B cell (primary cell): Measurements from ENCODE around the gene HES4. TPM values are rescaled to one million over a fixed set of nuclear protein-coding genes. Genes with fewer than 3 reads are reported as not detected.

Source experiments
- ATAC-seq: fragments of 200-7000 bp; cut with Tn5 transposase; one replicate; pipeline ENCODE4 v1.10.0; 2021; ENCODE audit warnings: low read depth, mild to moderate bottlenecking, moderate number of reproducible peaks, moderate library complexity
- CTCF ChIA-PET: fragments of 350-600 bp; sonication (Branson Sonifier 250); formaldehyde crosslinking; loops from one replicate; lab custom pipeline; 2021; ENCODE audit warnings: antibody characterized with exemption, inconsistent platforms; lab: Charles Lee
- POLR2A ChIA-PET: fragments of 350-600 bp; sonication (Branson Sonifier 250); formaldehyde crosslinking; loops from one replicate; lab custom pipeline; 2021; ENCODE audit warnings: antibody characterized with exemption; lab: Charles Lee
- DNase-seq: peaks from one replicate; pipeline ENCODE4 v3.0.0; 2013
- H2AFZ ChIP-seq: 2 replicates; pipeline ENCODE4 v1.6.1; 2012; ENCODE audit warnings: mild to moderate bottlenecking, low read depth, low read length; ENCODE audit not compliant: insufficient read depth, poor library complexity, severe bottlenecking
- H3K27ac ChIP-seq, 2 donors: 1 replicate in 1 of 2; 2 replicates in 1 of 2; pipeline ENCODE4 v1.5.1; 2012 to 2013; ENCODE audit warnings: low read length in 2 of 2, mild to moderate bottlenecking in 2 of 2, moderate library complexity in 1 of 2
- H3K27me3 ChIP-seq, 4 experiments: fragments of 200-600 bp in 1 of 4; sonication (generic) in 1 of 4; replicated peaks in 1 of 4; 1 replicate in 2 of 4; 2 replicates in 2 of 4; pipeline versions ENCODE4 v1.6.1 to v1.7.0; 2013 to 2016; ENCODE audit warnings: low read length in 3 of 4, mild to moderate bottlenecking in 2 of 4, mixed read lengths in 1 of 4, moderate library complexity in 1 of 4; ENCODE audit not compliant: insufficient read depth in 4 of 4, control insufficient read depth in 3 of 4; ENCODE audit errors: control extremely low read depth in 1 of 4
- H3K36me3 ChIP-seq, 2 experiments: replicated peaks in 1 of 2; 1 replicate in 1 of 2; 2 replicates in 1 of 2; pipeline versions ENCODE4 v1.6.1 to v1.7.1; 2013; ENCODE audit warnings: low read length in 1 of 2; ENCODE audit not compliant: insufficient read depth in 2 of 2, control insufficient read depth in 1 of 2; ENCODE audit errors: control extremely low read depth in 1 of 2, extremely low read depth in 1 of 2
- H3K4me1 ChIP-seq, 2 donors: fragments of 200-600 bp in 1 of 2; sonication (generic) in 1 of 2; 1 replicate in 1 of 2; 2 replicates in 1 of 2; pipeline versions ENCODE4 v1.5.1 to v1.6.1; 2013 to 2017; ENCODE audit warnings: low read length in 2 of 2; ENCODE audit not compliant: control insufficient read depth in 2 of 2, insufficient read depth in 2 of 2
- H3K4me2 ChIP-seq: replicated peaks from 2 replicates; pipeline ENCODE3; 2012; ENCODE audit warnings: mild to moderate bottlenecking, low read depth, low read length; ENCODE audit not compliant: poor library complexity, severe bottlenecking
- H3K4me3 ChIP-seq, 5 experiments: fragments of 200-600 bp in 1 of 5; sonication (generic) in 1 of 5; 1 replicate in 3 of 5; 2 replicates in 2 of 5; pipeline versions ENCODE4 v1.5.1 to v1.7.0; 2011 to 2016; ENCODE audit warnings: low read length in 4 of 5, mild to moderate bottlenecking in 4 of 5, low read depth in 2 of 5, control low read depth in 1 of 5, moderate library complexity in 1 of 5; ENCODE audit not compliant: insufficient read depth in 1 of 5; ENCODE audit errors: control extremely low read depth in 1 of 5, extremely low read depth in 1 of 5
- H3K79me2 ChIP-seq: fragments of 200-600 bp; sonication (generic); one replicate; pipeline ENCODE4 v1.6.0; 2016; ENCODE audit warnings: low read length; ENCODE audit not compliant: control insufficient read depth, insufficient read depth
- H3K9ac ChIP-seq: fragments of 200-600 bp; sonication (generic); 2 replicates; pipeline ENCODE4 v1.6.1; 2017; ENCODE audit warnings: mild to moderate bottlenecking, low read length, moderate library complexity
- H3K9me3 ChIP-seq, 3 donors: one replicate each; pipeline versions ENCODE4 v1.6.1 to v1.7.1; 2013; ENCODE audit warnings: low read length in 2 of 3; ENCODE audit not compliant: control insufficient read depth in 2 of 3, insufficient read depth in 1 of 3; ENCODE audit errors: control extremely low read depth in 1 of 3
- H4K20me1 ChIP-seq: 2 replicates; pipeline ENCODE4 v1.6.0; 2012; ENCODE audit warnings: mild to moderate bottlenecking, low read length; ENCODE audit not compliant: insufficient read depth, control insufficient read depth, poor library complexity, severe bottlenecking
- H3K27ac Mint-ChIP-seq: one replicate; pipeline ENCODE4 v1.8.0; 2021; ENCODE audit warnings: mixed read lengths
- H3K27me3 Mint-ChIP-seq: one replicate; pipeline ENCODE4 v1.8.0; 2021; ENCODE audit warnings: mixed read lengths
- H3K4me1 Mint-ChIP-seq: one replicate; pipeline ENCODE4 v1.8.0; 2021; ENCODE audit warnings: mixed read lengths
- H3K4me3 Mint-ChIP-seq: one replicate; pipeline ENCODE4 v1.8.0; 2021; ENCODE audit warnings: mixed read lengths
- H3K9me3 Mint-ChIP-seq: one replicate; pipeline ENCODE4 v1.8.0; 2022; ENCODE audit warnings: mixed read lengths; ENCODE audit not compliant: insufficient read depth
- CTCF ChIP-seq: fragments of 200-600 bp; IDR thresholded peaks from one replicate; pipeline ENCODE4 v1.8.0; 2022; ENCODE audit warnings: antibody characterized with exemption, mild to moderate bottlenecking
- EZH2 ChIP-seq: IDR thresholded peaks from 2 replicates; pipeline ENCODE4 v1.6.1; 2012; ENCODE audit warnings: borderline replicate concordance, low read depth, mild to moderate bottlenecking, moderate library complexity, low read length; ENCODE audit not compliant: insufficient read depth, poor library complexity, severe bottlenecking
- WGBS: methylation state at CpG from one replicate; pipeline ENCODE4 v1.1.5; 2013; ENCODE audit warnings: missing lambda C conversion rate; ENCODE audit not compliant: insufficient coverage; 5-methylcytosine and 5-hydroxymethylcytosine counted together
- intact Hi-C: fragments of 100-400 bp; cut with micrococcal nuclease; formaldehyde crosslinking; loops from one replicate; pipeline ENCODE4 v1.10.0; 2022
- polyA plus RNA-seq: library from polyadenylated mRNA; depleted of rRNA; stranded (reverse); fragments of >200 nt; gene quantifications from 2 replicates; pipeline ENCODE4 v1.2.3, GENCODE V29; 2012
- total RNA-seq, 2 donors: library from RNA; stranded (reverse); fragments of 120-200 nt in 1 of 2; gene quantifications; 1 replicate in 1 of 2; 2 replicates in 1 of 2; pipeline versions ENCODE4 v1.2.3 to v1.2.4, GENCODE V29; 2013 to 2022

Gene HES4
- total and polyA plus RNA-seq, 2 donors (not counting 1 experiment from before 2014, with no cell fraction given): 3.2 to 4.5 TPM

- no peaks in the 10 kb centered on the region for H4K20me1 ChIP-seq
- intact Hi-C loops: no loop called here
- no peaks in the 10 kb centered on the region for H3K79me2 ChIP-seq
- 58% methylated on average over 29 of the region's 42 CpGs for WGBS
- no peak for ATAC-seq
- no peak overlapping the region for H3K4me2 ChIP-seq
- no peak overlapping the region for H3K4me3 ChIP-seq
- H3K27ac ChIP-seq: no peak overlapping the region
- Mint-ChIP-seq H3K4me3 (no peak overlapping the region), H3K4me1 (peaks cover 11% of the 10 kb centered on the region), H3K27ac (peak overlapping the region; percentile 10), H3K9me3 (no peaks in the 10 kb centered on the region), H3K27me3 (peaks cover 31% of the 10 kb centered on the region)
- H2AFZ ChIP-seq: no peak overlapping the region
- no peak overlapping the region for H3K9ac ChIP-seq
- H3K27me3 ChIP-seq: peaks cover 0 to 76% (median 21%) of the 10 kb centered on the region in 4 experiments
- CTCF ChIA-PET: no interaction called here
- POLR2A ChIA-PET: no interaction called here
- H3K9me3 ChIP-seq: peaks cover 0 to 14% (median 0%) of the 10 kb centered on the region in 3 donors
- no peak for DNase-seq
- H3K36me3 ChIP-seq: no peaks in the 10 kb centered on the region
- peaks cover 17 to 20% of the 10 kb centered on the region in 2 donors for H3K4me1 ChIP-seq
- no peak for TF ChIP-seq CTCF
- TF ChIP-seq EZH2: no peak
Observed at GRCh38 chr1:970973-971730, 28.7 kb downstream of the HES4 start.

GRCh38 chr1:970242-970972, 29.5 kb downstream of the HES4 start:
- Histone ChIP-seq H3K9ac (no peak overlapping the region), H3K27me3 (peaks cover 0 to 69% (median 18%) of the 10 kb centered on the region in 4 experiments), H2AFZ (no peak overlapping the region), H3K4me2 (no peak overlapping the region), H3K4me3 (no peak overlapping the region), H3K79me2 (no peaks in the 10 kb centered on the region), H3K36me3 (no peaks in the 10 kb centered on the region), H3K4me1 (peaks cover 13 to 16% of the 10 kb centered on the region in 2 donors), H3K27ac (no peak overlapping the region), H4K20me1 (no peaks in the 10 kb centered on the region), H3K9me3 (peaks cover 0 to 8% (median 0%) of the 10 kb centered on the region in 3 donors)
- Mint-ChIP-seq H3K27ac (no peak overlapping the region), H3K4me1 (peaks cover 4% of the 10 kb centered on the region), H3K27me3 (peaks cover 24% of the 10 kb centered on the region), H3K4me3 (no peak overlapping the region), H3K9me3 (no peaks in the 10 kb centered on the region)
- DNase-seq: no peak
- 31% methylated on average over 32 of the region's 33 CpGs for WGBS
- intact Hi-C loops: no loop called here
- POLR2A ChIA-PET: no interaction called here
- TF ChIP-seq CTCF (no peak), EZH2 (no peak)
- CTCF ChIA-PET: no interaction called here
- no peak for ATAC-seq
